AML-193 (cell line): Measurements from ENCODE around the gene SMAD2.
"Not testable (repeated sequence)": the region's sequence is repeated elsewhere in the genome, so short reads cannot be mapped to it uniquely, and the experiment has no call there.

Source experiments
- DNase-seq, 2 experiments: peaks; one replicate each; lab custom pipeline; 2025; lab: John Stamatoyannopoulos, UW

The SMAD2 gene

DNA sequence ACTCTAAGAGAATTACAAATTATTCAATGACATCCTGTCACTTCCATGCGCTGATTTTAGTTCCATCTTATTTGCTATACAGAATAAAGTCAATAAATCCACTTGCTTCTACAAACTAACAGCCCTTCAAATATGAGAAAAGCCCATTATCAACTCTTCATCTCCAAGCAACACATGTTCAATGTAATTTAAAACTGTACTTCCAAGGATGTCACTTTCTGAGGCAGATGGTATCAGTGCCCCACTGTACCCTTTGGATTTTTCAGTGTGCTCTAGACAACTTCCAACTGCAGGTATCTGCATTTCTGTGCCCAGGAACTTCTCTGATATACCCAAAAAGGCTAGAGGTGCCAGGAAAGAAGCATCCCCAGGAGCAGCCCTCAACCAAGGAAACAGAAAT is 87.6 kb downstream of the SMAD2 start:
- DNase-seq, result no peak

GRCh38 chr18:47838396-47838795 is 92.1 kb downstream of the SMAD2 start:
- no peak for DNase-seq

DNA sequence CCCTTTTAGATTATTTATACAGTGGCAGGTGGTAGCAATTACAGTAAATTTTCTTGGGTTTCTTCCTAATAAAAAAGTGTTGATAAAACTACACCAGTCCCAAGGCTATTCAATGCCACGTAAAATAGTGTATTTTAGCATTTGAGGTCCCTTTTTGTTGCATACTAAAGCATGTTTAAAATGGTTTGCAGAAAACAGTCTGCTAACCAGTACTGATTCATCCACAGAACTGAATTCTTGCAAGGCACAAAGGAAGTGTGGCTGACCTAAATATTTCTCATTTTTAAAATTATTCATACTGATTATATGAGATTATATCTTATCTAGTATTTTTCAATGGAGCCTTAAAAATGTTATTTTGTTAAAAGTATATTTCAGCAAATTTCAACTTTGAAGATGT is 98.1 kb downstream of the SMAD2 start:
- no peak for DNase-seq

GRCh38 chr18:47831351-47831750 is 99.1 kb downstream of the SMAD2 start:
- DNase-seq, result no peak

GRCh38 chr18:47830772-47831171 is 99.7 kb downstream of the SMAD2 start:
- no peak for DNase-seq

DNA sequence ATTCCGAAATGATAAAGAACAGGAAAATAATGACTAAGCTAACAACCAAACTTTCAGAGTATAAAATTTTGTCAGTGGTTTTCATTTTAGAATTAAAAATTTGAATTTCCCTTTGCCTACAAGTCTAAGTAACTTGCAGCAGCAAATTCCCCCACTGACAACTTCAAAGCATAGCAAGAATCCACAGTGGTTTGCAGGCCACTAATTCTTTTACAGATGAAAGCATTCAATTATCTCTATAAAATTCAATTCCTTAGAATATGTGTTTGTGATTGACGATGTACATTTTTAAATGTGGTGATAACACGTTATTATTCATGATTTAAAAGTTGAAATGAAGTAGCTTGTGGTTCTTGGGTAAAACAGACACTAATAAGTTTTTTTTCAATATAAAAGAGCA is 100.6 kb downstream of the SMAD2 start:
- DNase-seq, result no peak

DNA sequence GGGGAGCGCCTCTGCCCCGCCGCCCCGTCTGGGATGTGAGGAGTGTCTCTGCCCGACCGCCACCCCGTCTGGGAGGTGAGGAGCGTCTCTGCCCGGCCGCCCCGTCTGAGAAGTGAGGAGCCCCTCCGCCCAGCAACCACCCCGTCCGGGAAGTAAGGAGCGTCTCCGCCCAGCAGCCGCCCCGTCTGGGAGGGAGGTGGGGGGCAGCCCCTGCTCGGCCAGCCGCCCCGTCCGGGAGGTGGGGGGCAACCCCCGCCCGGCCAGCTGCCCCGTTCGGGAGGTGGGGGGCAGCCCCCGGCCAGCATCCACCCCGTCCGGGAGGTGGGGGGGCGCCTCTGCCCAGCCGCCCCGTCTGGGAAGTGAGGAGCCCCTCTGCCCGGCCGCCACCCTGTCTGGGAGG is 102.4 kb downstream of the SMAD2 start:
- DNase-seq, result not testable (repeated sequence)

DNA sequence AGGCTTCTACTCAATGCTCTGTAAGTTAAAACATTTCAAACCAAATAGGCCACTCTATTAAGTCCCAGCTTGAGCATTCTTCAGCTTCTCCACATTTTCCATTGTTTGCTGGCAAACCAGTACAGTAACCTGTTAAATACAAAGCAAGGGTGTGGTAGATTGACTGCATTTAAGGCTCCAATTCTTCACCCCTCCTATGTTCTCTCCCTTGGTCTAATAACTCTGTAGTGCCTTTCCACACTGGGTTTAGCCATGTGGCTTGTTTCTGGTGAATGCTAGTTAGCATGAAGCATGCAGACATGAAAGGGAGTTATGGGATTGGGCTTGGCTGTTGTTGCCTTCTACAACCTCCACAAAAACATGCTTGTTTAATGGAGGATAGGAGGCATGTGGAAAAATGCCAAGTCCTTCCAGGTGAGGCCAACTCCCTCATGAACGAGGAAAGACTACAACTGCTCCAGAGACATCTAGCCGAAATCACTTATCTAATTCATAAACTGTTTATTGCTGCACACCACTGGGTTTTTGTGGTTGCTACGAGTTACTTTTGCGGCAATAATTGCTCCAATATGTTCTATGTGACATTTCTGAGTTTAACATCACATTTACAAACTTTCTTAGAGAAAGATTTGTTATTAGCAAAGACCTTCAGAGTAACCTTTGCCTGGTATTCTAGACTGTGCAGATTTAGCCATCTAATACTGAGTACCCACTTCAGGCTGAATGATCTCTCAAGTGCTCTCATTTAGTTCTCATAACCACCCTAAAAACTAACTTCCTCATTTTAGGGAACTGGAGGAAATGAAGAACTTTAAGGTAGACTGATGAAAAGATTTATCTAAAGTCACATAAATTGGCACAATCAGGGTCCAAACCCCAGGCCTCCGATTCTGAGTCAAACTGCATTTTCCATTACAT is 104.0 kb downstream of the SMAD2 start:
- DNase-seq, result no peak

GRCh38 chr18:47821314-47821713 is 109.1 kb downstream of the SMAD2 start:
- DNase-seq, result no peak

DNA sequence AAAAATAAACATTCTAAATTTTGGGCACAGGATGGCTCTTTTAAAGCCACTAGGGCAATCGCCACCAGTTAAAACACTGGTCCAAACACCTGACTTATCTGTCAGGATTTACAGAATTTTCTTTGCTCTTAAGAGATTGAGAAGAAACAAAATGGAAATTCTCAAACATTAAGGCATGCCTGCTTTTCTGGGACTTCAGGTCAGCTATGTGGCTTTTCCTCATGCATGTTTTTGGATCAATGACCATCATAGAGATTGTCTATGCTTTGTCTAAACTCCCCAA is 112.7 kb downstream of the SMAD2 start:
- DNase-seq, result no peak

GRCh38 chr18:47817017-47817794 is 113.3 kb downstream of the SMAD2 start:
- DNase-seq, result no peak

- DNase-seq, result no peak
Observed at GRCh38 chr18:47815486-47816270, 114.8 kb downstream of the SMAD2 start.

- DNase-seq, result no peak
Observed at GRCh38 chr18:47809420-47809819, 121.0 kb downstream of the SMAD2 start.

- no peak for DNase-seq
Observed at GRCh38 chr18:47802802-47803201, 127.7 kb downstream of the SMAD2 start.

GRCh38 chr18:47801817-47802216 is 128.6 kb downstream of the SMAD2 start:
- DNase-seq, result no peak

DNA sequence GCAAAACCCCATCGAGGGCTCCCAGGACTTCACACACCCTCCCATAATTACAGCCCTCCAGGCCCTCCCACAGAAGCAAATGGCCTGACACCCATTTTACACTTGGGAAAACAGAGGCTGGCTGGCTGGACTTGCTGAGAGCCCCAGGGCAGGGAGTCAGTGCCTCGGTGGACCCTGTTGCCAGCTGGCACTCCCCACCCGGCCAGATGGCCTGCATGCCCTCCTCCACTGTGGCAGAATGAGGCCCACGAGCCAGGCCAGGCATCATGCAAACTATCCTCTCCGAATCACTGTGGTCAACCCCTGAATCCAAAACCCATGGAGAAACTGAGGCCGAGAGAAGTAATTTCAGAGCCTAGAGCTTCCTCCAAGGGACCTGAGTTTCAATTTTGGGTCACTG is 129.7 kb downstream of the SMAD2 start:
- no peak for DNase-seq

GRCh38 chr18:47800248-47800647 is 130.2 kb downstream of the SMAD2 start:
- no peak for DNase-seq

DNA sequence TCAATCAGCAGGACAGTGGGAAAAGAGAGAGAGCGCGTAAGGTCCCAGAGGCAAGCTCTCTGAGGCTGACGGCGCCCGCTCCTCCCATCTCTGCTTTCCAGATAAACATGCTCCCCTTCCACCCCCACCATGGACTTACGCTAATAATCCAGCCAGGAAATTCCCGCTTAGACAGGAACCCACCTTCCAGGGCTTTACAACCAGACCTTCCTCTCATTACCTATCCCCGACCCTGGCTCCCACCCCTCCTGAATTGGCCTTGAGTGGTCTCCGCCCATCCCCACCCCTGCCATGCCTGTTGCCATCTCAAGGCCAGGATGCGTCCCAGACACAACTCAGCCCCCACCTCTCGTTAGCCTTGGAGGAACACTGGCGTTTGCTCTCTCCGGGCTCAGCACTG is 131.1 kb downstream of the SMAD2 start:
- DNase-seq, result no peak

DNA sequence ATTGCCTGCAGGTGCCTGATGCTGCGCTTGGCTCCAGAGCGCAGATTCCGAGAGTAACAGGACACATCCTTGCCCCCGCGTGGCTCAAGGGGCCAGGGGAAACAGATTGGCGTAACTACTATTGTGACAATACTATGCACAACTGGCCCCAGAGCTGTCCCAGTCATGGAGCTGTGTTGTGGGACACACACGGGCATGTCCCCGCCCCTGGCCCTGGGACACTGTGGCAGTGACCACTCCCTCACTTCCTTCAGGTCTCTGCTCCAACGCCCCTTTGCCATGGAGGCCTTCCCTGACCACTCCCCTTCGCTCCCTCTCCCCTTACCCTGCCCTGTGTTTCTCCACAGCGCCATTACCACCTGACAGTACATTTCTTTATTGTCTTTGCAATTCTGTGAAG is 132.1 kb downstream of the SMAD2 start:
- DNase-seq, result no peak

GRCh38 chr18:47797126-47797525 is 133.3 kb downstream of the SMAD2 start:
- DNase-seq, result no peak

GRCh38 chr18:47795434-47795814 is 135.0 kb downstream of the SMAD2 start:
- no peak for DNase-seq

GRCh38 chr18:47794725-47795433 is 135.6 kb downstream of the SMAD2 start:
- DNase-seq, result no peak
